ENCODE measurements around the gene CELA2B.
"Not testable (repeated sequence)": the region's sequence is repeated elsewhere in the genome, so short reads cannot be mapped to it uniquely, and the experiment has no call there.

The CELA2B gene

GRCh38 chr1:15469361-15469760 lies 6.5 kb upstream of the CELA2B start:
- no peak for DNase-seq

GRCh38 chr1:15469821-15470448 lies 6.0 kb upstream of the CELA2B start:
- DNase-seq: not testable (repeated sequence)

GRCh38 chr1:15471067-15471466 lies 4.8 kb upstream of the CELA2B start:
- DNase-seq: not testable (repeated sequence)

GRCh38 chr1:15471723-15472122 lies 4.2 kb upstream of the CELA2B start:
- not testable (repeated sequence) for DNase-seq

- DNase-seq: no peak
Measured at GRCh38 chr1:15472587-15472986, 3.3 kb upstream of the CELA2B start.

- DNase-seq: no peak
Measured at GRCh38 chr1:15476927-15477326, 1.0 kb downstream of the CELA2B start.

- no peak for DNase-seq
Measured at GRCh38 chr1:15477646-15478212, 1.8 kb downstream of the CELA2B start.

- no peak for DNase-seq
Measured at GRCh38 chr1:15479654-15480347, 3.9 kb downstream of the CELA2B start.

GRCh38 chr1:15482455-15482854 lies 6.6 kb downstream of the CELA2B start:
- DNase-seq: not testable (repeated sequence)

- DNase-seq: not testable (repeated sequence)
Measured at GRCh38 chr1:15482983-15483543, 7.2 kb downstream of the CELA2B start.

- DNase-seq: no peak
Measured at GRCh38 chr1:15483971-15484370, 8.1 kb downstream of the CELA2B start.

- DNase-seq: not testable (repeated sequence)
Measured at GRCh38 chr1:15484443-15484842, 8.5 kb downstream of the CELA2B start.

- DNase-seq: no peak
Measured at GRCh38 chr1:15485636-15486035, 9.7 kb downstream of the CELA2B start.

- DNase-seq: not testable (repeated sequence)
Measured at GRCh38 chr1:15486844-15487610, 11.1 kb downstream of the CELA2B start.

GRCh38 chr1:15488371-15488770 lies 12.5 kb downstream of the CELA2B start:
- no peak for DNase-seq

GRCh38 chr1:15489052-15489736 lies 13.3 kb downstream of the CELA2B start:
- no peak for DNase-seq

GRCh38 chr1:15491010-15491409 lies 15.1 kb downstream of the CELA2B start:
- DNase-seq: not testable (repeated sequence)

- DNase-seq: no peak
Measured at GRCh38 chr1:15492596-15492995, 16.7 kb downstream of the CELA2B start.

- no peak for DNase-seq
Measured at GRCh38 chr1:15493869-15494390, 18.0 kb downstream of the CELA2B start.

GRCh38 chr1:15500184-15501178 lies 24.6 kb downstream of the CELA2B start:
- DNase-seq: no peak

Measured in effector CD4-positive, alpha-beta T cell (primary cell).